Measurements from ENCODE around the gene LY6G6F. TPM values are rescaled to one million over a fixed set of nuclear protein-coding genes. Genes with fewer than 3 reads are reported as not detected.

LY6G6F gene
- total and polyA plus RNA-seq, 2 of the 13 experiments (the other 11 are each of a cell fraction or from before 2014, with no cell fraction given): not detected

DNA sequence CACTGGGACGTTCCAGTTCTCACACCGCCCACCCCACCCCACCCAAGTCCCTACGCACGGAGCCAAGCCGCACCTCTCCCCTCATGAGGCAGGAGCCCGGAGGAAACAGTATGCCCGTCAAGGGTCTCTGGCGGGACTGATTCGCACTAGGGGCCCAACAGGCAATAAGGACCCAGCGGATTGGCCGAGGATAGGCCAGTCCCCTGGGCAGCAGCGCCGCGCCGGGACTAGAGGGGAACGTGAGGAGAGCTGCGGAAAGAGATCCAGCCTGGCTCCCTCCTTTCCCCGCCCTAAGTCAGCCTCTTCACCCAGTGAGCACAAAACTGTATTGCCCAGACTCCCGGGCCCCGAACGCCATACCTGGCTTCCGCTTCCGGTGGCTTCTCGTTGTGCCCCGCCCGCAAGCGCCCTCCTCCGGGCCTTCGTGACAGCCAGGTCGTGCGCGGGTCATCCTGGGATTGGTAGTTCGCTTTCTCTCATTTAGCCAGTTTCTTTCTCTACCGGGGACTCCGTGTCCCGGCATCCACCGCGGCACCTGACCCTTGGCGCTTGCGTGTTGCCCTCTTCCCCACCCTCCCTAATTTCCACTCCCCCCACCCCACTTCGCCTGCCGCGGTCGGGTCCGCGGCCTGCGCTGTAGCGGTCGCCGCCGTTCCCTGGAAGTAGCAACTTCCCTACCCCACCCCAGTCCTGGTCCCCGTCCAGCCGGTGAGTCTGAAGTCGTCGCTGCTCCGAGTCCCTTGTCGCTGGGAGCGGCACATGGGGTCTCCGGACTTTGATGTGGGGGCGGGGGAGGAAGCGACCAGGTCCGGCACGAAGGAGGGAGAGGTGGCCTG is 40.9 kb upstream of the LY6G6F start, which contains the start of gene CSNK2B (continued):
- TF ChIP-seq, protein P1, sequence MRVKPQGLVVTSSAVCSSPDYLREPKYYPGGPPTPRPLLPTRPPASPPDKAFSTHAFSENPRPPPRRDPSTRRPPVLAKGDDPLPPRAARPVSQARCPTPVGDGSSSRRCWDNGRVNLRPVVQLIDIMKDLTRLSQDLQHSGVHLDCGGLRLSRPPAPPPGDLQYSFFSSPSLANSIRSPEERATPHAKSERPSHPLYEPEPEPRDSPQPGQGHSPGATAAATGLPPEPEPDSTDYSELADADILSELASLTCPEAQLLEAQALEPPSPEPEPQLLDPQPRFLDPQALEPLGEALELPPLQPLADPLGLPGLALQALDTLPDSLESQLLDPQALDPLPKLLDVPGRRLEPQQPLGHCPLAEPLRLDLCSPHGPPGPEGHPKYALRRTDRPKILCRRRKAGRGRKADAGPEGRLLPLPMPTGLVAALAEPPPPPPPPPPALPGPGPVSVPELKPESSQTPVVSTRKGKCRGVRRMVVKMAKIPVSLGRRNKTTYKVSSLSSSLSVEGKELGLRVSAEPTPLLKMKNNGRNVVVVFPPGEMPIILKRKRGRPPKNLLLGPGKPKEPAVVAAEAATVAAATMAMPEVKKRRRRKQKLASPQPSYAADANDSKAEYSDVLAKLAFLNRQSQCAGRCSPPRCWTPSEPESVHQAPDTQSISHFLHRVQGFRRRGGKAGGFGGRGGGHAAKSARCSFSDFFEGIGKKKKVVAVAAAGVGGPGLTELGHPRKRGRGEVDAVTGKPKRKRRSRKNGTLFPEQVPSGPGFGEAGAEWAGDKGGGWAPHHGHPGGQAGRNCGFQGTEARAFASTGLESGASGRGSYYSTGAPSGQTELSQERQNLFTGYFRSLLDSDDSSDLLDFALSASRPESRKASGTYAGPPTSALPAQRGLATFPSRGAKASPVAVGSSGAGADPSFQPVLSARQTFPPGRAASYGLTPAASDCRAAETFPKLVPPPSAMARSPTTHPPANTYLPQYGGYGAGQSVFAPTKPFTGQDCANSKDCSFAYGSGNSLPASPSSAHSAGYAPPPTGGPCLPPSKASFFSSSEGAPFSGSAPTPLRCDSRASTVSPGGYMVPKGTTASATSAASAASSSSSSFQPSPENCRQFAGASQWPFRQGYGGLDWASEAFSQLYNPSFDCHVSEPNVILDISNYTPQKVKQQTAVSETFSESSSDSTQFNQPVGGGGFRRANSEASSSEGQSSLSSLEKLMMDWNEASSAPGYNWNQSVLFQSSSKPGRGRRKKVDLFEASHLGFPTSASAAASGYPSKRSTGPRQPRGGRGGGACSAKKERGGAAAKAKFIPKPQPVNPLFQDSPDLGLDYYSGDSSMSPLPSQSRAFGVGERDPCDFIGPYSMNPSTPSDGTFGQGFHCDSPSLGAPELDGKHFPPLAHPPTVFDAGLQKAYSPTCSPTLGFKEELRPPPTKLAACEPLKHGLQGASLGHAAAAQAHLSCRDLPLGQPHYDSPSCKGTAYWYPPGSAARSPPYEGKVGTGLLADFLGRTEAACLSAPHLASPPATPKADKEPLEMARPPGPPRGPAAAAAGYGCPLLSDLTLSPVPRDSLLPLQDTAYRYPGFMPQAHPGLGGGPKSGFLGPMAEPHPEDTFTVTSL (CRISPR knock-in tag; IDR thresholded peaks at IDR 0.05; ENCODE audit: borderline replicate concordance): 0 out of 2 replicates have a peak, but pooled peaks have one; percentile 14
- TF ChIP-seq KLF12 (CRISPR knock-in tag; IDR thresholded peaks at IDR 0.05; ENCODE audit: borderline replicate concordance) (peak; percentile 67; the same call in 1 of the 2 replicates), ZFP1 (CRISPR knock-in tag; IDR thresholded peaks at IDR 0.05) (0 out of 2 replicates have a peak, but pooled peaks have one; percentile 34), ZNF101 (CRISPR knock-in tag; IDR thresholded peaks at IDR 0.05; ENCODE audit: borderline replicate concordance, low read depth) (no peak), TP53 (CRISPR knock-in tag; conservative IDR thresholded peaks at IDR 0.05) (peak; percentile 58), ETV6 (CRISPR knock-in tag; conservative IDR thresholded peaks at IDR 0.05) (no peak), EZH2 (conservative IDR thresholded peaks at IDR 0.05; ENCODE audit: low read depth, low read length) (no peak), NR2C2 (CRISPR knock-in tag; IDR thresholded peaks at IDR 0.05; ENCODE audit: borderline replicate concordance) (peak; percentile 99), ZNF567 (CRISPR knock-in tag; IDR thresholded peaks at IDR 0.05; ENCODE audit: borderline replicate concordance) (no peak; the same call in 1 of the 2 replicates), ZNF350 (CRISPR knock-in tag; IDR thresholded peaks at IDR 0.05; ENCODE audit: borderline replicate concordance, low read depth) (peak; percentile 40), ZFP41 (CRISPR knock-in tag; IDR thresholded peaks at IDR 0.05; ENCODE audit: borderline replicate concordance) (0 out of 2 replicates have a peak, but pooled peaks have one; percentile 19), RFX5 (IDR thresholded peaks at IDR 0.05; ENCODE audit: low read depth, low read length) (no peak), ZNF605 (CRISPR knock-in tag; IDR thresholded peaks at IDR 0.05) (no peak; the same call in 1 of the 2 replicates), MAFG (CRISPR knock-in tag; IDR thresholded peaks at IDR 0.05) (no peak)
- TF ChIP-seq, protein P2, sequence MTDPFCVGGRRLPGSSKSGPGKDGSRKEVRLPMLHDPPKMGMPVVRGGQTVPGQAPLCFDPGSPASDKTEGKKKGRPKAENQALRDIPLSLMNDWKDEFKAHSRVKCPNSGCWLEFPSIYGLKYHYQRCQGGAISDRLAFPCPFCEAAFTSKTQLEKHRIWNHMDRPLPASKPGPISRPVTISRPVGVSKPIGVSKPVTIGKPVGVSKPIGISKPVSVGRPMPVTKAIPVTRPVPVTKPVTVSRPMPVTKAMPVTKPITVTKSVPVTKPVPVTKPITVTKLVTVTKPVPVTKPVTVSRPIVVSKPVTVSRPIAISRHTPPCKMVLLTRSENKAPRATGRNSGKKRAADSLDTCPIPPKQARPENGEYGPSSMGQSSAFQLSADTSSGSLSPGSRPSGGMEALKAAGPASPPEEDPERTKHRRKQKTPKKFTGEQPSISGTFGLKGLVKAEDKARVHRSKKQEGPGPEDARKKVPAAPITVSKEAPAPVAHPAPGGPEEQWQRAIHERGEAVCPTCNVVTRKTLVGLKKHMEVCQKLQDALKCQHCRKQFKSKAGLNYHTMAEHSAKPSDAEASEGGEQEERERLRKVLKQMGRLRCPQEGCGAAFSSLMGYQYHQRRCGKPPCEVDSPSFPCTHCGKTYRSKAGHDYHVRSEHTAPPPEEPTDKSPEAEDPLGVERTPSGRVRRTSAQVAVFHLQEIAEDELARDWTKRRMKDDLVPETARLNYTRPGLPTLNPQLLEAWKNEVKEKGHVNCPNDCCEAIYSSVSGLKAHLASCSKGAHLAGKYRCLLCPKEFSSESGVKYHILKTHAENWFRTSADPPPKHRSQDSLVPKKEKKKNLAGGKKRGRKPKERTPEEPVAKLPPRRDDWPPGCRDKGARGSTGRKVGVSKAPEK (CRISPR knock-in tag; IDR thresholded peaks at IDR 0.05; ENCODE audit: borderline replicate concordance): no peak
- TF ChIP-seq, protein P3, sequence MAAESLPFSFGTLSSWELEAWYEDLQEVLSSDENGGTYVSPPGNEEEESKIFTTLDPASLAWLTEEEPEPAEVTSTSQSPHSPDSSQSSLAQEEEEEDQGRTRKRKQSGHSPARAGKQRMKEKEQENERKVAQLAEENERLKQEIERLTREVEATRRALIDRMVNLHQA (CRISPR knock-in tag; IDR thresholded peaks at IDR 0.05): no peak
- TF ChIP-seq, protein P4, sequence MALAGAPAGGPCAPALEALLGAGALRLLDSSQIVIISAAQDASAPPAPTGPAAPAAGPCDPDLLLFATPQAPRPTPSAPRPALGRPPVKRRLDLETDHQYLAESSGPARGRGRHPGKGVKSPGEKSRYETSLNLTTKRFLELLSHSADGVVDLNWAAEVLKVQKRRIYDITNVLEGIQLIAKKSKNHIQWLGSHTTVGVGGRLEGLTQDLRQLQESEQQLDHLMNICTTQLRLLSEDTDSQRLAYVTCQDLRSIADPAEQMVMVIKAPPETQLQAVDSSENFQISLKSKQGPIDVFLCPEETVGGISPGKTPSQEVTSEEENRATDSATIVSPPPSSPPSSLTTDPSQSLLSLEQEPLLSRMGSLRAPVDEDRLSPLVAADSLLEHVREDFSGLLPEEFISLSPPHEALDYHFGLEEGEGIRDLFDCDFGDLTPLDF (CRISPR knock-in tag; IDR thresholded peaks at IDR 0.05): peak; percentile 66; the same call in 1 of the 2 replicates
